ENCODE results near the gene C19orf25. TPM values are rescaled to one million over a fixed set of nuclear protein-coding genes. Genes with fewer than 3 reads are reported as not detected.
"Not testable (repeated sequence)": the region's sequence is repeated elsewhere in the genome, so short reads cannot be mapped to it uniquely, and the experiment has no call there.

The C19orf25 gene
- total RNA-seq, 1 donor from 2014 or later, result 38.8 TPM

DNA sequence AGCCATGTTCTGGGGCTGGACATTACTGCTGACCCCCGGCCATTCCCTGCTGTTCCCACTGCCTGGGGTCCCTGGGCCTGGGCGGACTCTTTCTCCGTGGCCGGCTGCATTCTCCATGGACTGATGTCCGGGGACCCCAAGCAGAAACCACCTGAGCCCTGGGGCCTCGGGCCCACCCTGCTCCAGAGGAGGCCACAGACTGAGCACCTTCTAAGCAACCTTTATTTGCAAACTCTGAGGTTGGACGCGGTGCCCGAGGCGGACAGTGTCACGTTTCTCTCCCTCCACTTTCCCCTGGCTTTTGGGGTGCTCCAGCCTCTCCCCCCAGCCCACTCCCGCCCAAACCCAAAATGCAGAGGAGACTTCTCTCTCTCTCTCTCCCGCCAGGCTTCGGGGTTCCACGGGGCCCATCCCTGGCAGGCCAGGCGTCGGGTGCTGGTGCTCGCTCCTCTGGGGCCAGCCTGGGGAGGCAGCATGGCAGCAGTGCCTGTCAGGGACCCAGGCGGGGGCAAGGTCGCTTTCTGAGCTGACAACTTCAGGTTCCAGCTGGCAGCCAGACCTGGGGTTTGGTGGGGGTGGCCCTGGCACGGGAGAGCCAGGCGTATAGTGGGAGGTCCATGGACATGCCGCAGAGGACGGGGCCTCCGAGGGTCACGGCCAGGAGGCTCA lies 2.3 kb upstream of the C19orf25 start:
- Histone ChIP-seq H3K36me3 (ENCODE audit: control insufficient read depth, insufficient read depth, low read length) (no peaks in the 10 kb centered on the region), H3K4me3 (ENCODE audit: low read depth, low read length) (no peak overlapping the region), H3K27me3 (ENCODE audit: control insufficient read depth, insufficient read depth, low read length) (no peaks in the 10 kb centered on the region)
- DNase-seq (ENCODE audit: low read depth), result no peak
- no peak for TF ChIP-seq CTCF (IDR thresholded peaks at IDR 0.05; ENCODE audit: insufficient read depth, low read length, poor library complexity, severe bottlenecking)

- not testable (repeated sequence) for H3K36me3 ChIP-seq (ENCODE audit: control insufficient read depth, insufficient read depth, low read length); H3K4me3 ChIP-seq (ENCODE audit: low read depth, low read length); DNase-seq (ENCODE audit: low read depth)
- H3K27me3 ChIP-seq (ENCODE audit: control insufficient read depth, insufficient read depth, low read length), result peaks cover 16% of the 10 kb centered on the region
Measured at GRCh38 chr19:1477056-1477455, 2.0 kb downstream of the C19orf25 start.

- Histone ChIP-seq H3K4me3 (ENCODE audit: low read depth, low read length) (no peak overlapping the region), H3K27me3 (ENCODE audit: control insufficient read depth, insufficient read depth, low read length) (peaks cover 28% of the 10 kb centered on the region), H3K36me3 (ENCODE audit: control insufficient read depth, insufficient read depth, low read length) (no peaks in the 10 kb centered on the region)
- TF ChIP-seq CTCF (IDR thresholded peaks at IDR 0.05; ENCODE audit: insufficient read depth, low read length, poor library complexity, severe bottlenecking), result no peak
- no peak for DNase-seq (ENCODE audit: low read depth)
Measured at GRCh38 chr19:1475751-1476437, 3.1 kb downstream of the C19orf25 start.

GRCh38 chr19:1474765-1475351 lies 4.2 kb downstream of the C19orf25 start:
- no peak for TF ChIP-seq CTCF (IDR thresholded peaks at IDR 0.05; ENCODE audit: insufficient read depth, low read length, poor library complexity, severe bottlenecking)
- Histone ChIP-seq H3K36me3 (ENCODE audit: control insufficient read depth, insufficient read depth, low read length) (no peaks in the 10 kb centered on the region), H3K4me3 (ENCODE audit: low read depth, low read length) (no peak overlapping the region), H3K27me3 (ENCODE audit: control insufficient read depth, insufficient read depth, low read length) (peaks cover 38% of the 10 kb centered on the region)
- DNase-seq (ENCODE audit: low read depth), result no peak

- H3K4me3 ChIP-seq (ENCODE audit: low read depth, low read length), result no peak overlapping the region
- TF ChIP-seq CTCF (IDR thresholded peaks at IDR 0.05; ENCODE audit: insufficient read depth, low read length, poor library complexity, severe bottlenecking), result no peak
- H3K36me3 ChIP-seq (ENCODE audit: control insufficient read depth, insufficient read depth, low read length), result no peaks in the 10 kb centered on the region
- peaks cover 43% of the 10 kb centered on the region for H3K27me3 ChIP-seq (ENCODE audit: control insufficient read depth, insufficient read depth, low read length)
- no peak for DNase-seq (ENCODE audit: low read depth)
Measured at GRCh38 chr19:1474011-1474764, 4.8 kb downstream of the C19orf25 start.
